ENCODE measurements around the gene BSCL2. TPM values are rescaled to one million over a fixed set of nuclear protein-coding genes. Genes with fewer than 3 reads are reported as not detected.

Gene BSCL2
- total and polyA plus RNA-seq, 2 of the 13 experiments (the other 11 are each of a cell fraction or from before 2014, with no cell fraction given): 19.5 to 21.1 TPM

DNA sequence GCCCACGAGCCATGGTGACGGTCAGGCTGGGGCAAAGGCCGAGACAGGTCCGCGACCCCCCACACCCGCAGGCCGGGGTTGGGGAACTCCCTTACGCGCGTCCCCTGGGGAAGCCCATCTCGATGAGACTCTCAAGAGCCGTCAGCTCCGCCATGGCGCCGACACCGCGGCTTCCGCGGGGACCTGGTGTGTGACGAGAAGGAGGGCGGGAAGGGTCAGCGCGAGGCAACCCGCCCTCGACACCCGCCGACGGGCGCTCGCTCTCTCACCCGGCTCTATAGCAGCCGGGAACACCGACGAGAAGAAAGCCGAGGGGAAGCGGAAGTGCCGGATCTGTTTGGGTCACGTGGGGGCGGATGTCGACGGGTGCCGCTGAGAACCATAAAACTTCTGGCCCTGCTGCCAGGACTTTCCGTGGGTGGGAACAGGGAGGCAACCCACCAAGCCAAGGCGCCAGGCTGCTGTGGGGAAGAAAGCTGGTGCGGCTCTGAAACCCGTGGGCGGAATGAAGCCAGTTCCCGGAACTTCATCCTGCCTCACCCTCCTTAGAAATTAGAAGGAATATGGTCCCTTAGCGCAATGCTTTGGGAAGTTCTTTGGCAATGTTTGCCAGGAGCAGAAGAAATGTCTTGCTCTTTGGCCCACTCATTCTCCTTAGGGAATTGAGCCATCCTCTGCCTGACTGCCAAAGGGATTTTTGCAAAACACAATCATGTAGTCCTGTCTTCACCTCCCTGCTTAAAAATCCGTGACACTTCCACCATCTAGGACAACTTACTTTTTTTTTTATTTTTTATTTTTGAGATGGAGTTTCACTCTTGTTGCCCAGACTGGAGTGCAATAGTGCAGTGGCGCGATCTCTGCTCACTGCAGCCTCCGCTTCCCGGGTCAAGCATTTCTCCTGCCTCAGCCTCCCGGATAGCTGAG, 28.2 kb downstream of the BSCL2 start, which contains the start of gene UBXN1 (continued):
- TF ChIP-seq DRAP1 (CRISPR knock-in tag; IDR thresholded peaks at IDR 0.05): peak; percentile 36; the same call in 1 of the 2 replicates
- peak; percentile 90 for TF ChIP-seq MAX (IDR thresholded peaks at IDR 0.05)
- TF ChIP-seq GATA4 (IDR thresholded peaks at IDR 0.05; ENCODE audit: borderline replicate concordance, low read depth): peak; percentile 15; the same call in 1 of the 2 replicates
- no peak for TF ChIP-seq FOSL1 (CRISPR knock-in tag; IDR thresholded peaks at IDR 0.05; ENCODE audit: borderline replicate concordance)
- TF ChIP-seq ARNTL (CRISPR knock-in tag; IDR thresholded peaks at IDR 0.05): no peak
- no peak for TF ChIP-seq ZNF484 (CRISPR knock-in tag; IDR thresholded peaks at IDR 0.05; ENCODE audit: borderline replicate concordance, low read depth)
- TF ChIP-seq TRIM24 (CRISPR knock-in tag; IDR thresholded peaks at IDR 0.05): no peak
- no peak for TF ChIP-seq PHB2 (IDR thresholded peaks at IDR 0.05; ENCODE audit: partially characterized antibody)
- TF ChIP-seq, protein P1, sequence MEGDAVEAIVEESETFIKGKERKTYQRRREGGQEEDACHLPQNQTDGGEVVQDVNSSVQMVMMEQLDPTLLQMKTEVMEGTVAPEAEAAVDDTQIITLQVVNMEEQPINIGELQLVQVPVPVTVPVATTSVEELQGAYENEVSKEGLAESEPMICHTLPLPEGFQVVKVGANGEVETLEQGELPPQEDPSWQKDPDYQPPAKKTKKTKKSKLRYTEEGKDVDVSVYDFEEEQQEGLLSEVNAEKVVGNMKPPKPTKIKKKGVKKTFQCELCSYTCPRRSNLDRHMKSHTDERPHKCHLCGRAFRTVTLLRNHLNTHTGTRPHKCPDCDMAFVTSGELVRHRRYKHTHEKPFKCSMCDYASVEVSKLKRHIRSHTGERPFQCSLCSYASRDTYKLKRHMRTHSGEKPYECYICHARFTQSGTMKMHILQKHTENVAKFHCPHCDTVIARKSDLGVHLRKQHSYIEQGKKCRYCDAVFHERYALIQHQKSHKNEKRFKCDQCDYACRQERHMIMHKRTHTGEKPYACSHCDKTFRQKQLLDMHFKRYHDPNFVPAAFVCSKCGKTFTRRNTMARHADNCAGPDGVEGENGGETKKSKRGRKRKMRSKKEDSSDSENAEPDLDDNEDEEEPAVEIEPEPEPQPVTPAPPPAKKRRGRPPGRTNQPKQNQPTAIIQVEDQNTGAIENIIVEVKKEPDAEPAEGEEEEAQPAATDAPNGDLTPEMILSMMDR (CRISPR knock-in tag; IDR thresholded peaks at IDR 0.05): no peak
- no peak for TF ChIP-seq TBP (CRISPR knock-in tag; IDR thresholded peaks at IDR 0.05)
- TF ChIP-seq POLR2G (IDR thresholded peaks at IDR 0.05; ENCODE audit: low read depth, low read length): peak; percentile 92
- TF ChIP-seq PCBP1 (IDR thresholded peaks at IDR 0.05; ENCODE audit: borderline replicate concordance, low read depth, low read length): peak; percentile 84; the same call in 1 of the 2 replicates
- TF ChIP-seq, protein P2, sequence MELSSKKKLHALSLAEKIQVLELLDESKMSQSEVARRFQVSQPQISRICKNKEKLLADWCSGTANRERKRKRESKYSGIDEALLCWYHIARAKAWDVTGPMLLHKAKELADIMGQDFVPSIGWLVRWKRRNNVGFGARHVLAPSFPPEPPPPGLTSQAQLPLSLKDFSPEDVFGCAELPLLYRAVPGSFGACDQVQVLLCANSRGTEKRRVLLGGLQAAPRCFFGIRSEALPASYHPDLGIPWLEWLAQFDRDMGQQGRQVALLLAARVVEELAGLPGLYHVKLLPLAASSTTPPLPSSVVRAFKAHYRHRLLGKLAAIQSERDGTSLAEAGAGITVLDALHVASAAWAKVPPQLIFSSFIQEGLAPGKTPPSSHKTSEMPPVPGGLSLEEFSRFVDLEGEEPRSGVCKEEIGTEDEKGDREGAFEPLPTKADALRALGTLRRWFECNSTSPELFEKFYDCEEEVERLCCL (CRISPR knock-in tag; IDR thresholded peaks at IDR 0.05; ENCODE audit: borderline replicate concordance): no peak
- TF ChIP-seq MTA1 (CRISPR knock-in tag; IDR thresholded peaks at IDR 0.05; ENCODE audit: borderline replicate concordance): no peak
- TF ChIP-seq ZSCAN21 (CRISPR knock-in tag; IDR thresholded peaks at IDR 0.05; ENCODE audit: borderline replicate concordance): no peak
- no peak for TF ChIP-seq RFXANK (CRISPR knock-in tag; IDR thresholded peaks at IDR 0.05)
- no peak for TF ChIP-seq HNRNPK (IDR thresholded peaks at IDR 0.05; ENCODE audit: low read depth, low read length, poor library complexity, severe bottlenecking)
- TF ChIP-seq GRHL1 (CRISPR knock-in tag; conservative IDR thresholded peaks at IDR 0.05): no peak
- TF ChIP-seq DNMT1 (CRISPR knock-in tag; IDR thresholded peaks at IDR 0.05): no peak
- TF ChIP-seq ZNF33A (CRISPR knock-in tag; IDR thresholded peaks at IDR 0.05; ENCODE audit: borderline replicate concordance): no peak
- TF ChIP-seq AKAP8 (CRISPR knock-in tag; IDR thresholded peaks at IDR 0.05): no peak

Data from HepG2 (cell line).